ENCODE data around the gene CDH11.
A peak's percentile ranks its signal among the peaks of the same experiment; 100 is the strongest.

DNA sequence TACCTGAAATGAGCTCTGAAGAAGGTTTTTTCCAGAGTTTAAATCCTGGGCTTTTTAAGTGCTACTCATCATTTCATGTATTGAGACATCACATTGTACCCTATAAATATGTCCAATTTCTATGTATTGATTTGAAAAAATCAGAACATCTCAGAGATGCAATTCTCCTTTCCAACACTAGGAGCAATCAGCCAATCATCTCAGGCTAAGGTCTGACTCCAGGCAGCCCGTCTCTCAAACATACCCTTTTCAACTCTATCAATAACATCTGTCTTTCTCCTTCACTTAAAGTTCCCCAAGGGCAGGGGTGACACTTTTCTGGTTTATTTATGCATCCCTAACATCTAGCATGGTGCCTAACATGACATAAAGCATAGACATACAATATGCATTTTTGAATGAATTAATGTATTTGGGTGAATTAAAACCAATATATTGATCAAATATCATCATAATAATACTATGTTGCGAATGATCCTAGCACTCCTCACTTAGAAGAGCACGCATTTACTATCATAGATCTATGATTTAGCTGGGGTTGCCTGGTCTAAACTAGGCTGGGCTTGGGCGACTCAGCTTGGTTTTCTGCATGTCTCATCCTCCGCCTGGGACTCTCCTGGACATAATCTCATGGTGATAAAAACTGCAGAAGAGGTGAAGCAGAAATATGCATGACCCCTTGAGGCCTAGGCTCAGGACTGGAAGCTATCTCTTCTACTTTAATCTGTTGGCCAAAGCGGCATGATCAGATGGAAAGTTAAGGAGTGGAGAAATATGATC is 5.2 kb upstream of the CDH11 start:
- peak; percentile 26; the same call in 1 of the 2 replicates for TF ChIP-seq CTCF (IDR thresholded peaks at IDR 0.05)
- no peak for TF ChIP-seq SIN3A (IDR thresholded peaks at IDR 0.05; ENCODE audit: borderline replicate concordance, insufficient read depth, low read depth, low read length)
- no peak for TF ChIP-seq POLR2AphosphoS5 (IDR thresholded peaks at IDR 0.05; ENCODE audit: low read depth, low read length)
- TF ChIP-seq REST (IDR thresholded peaks at IDR 0.05; ENCODE audit: insufficient read depth in 1 of 2, low read depth in 2 of 2, low read length in 1 of 2), result no peak
